ENCODE measurements around the gene CLCN7.

Gene CLCN7

GRCh38 chr16:1398826-1399581 is 75.8 kb downstream of the CLCN7 start:
- no peak overlapping the region for H3K27ac ChIP-seq
- no peak for TF ChIP-seq ZFX (IDR thresholded peaks at IDR 0.05; ENCODE audit: borderline replicate concordance)
- no peak for TF ChIP-seq CTCF (IDR thresholded peaks at IDR 0.05)

DNA sequence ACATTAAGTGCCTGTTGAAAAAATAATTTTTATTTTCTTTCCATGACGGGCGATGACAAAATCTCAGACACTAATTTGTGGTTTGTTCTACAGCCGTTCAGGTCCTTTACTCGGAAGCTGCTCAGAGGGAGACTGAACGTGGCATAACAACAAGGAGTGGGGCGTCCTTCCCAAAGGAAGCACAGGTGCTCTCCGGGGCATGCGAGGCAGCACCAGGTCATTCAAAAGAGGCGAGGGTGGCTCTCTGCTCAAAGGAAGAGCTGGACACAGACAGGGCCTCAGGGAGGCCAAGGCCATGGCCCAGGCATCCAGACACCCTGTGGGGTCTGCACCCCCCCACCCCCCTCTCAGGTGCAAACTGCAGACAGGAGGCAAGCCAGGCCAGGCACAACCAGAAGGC is 76.5 kb downstream of the CLCN7 start:
- TF ChIP-seq ZFX (IDR thresholded peaks at IDR 0.05; ENCODE audit: borderline replicate concordance) (no peak), CTCF (IDR thresholded peaks at IDR 0.05) (no peak)

DNA sequence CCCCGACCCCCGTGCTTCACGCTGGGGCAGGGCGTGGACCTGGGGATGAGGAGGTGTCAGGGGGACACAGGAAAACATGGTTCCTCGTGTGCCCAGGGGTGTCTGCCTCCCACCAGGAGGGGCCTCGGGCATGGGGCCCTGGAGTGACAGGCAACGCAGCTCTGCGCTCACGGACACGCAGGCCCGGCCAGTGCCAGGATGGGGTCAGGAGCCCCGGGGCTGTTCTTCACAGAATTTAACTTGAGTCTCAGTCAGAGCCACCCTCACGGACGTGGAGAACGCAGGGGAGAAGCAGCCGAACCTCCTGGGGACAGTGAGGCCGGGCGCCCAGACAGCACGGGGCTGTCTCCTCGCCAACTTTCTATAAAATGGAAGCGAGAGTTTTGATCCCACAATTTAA is 77.0 kb downstream of the CLCN7 start:
- TF ChIP-seq CTCF (IDR thresholded peaks at IDR 0.05) (no peak), ZFX (IDR thresholded peaks at IDR 0.05; ENCODE audit: borderline replicate concordance) (no peak)

More for the DNA sequence above, 76.5 kb downstream of the CLCN7 start:
- H3K27ac ChIP-seq, result no peak overlapping the region

DNA sequence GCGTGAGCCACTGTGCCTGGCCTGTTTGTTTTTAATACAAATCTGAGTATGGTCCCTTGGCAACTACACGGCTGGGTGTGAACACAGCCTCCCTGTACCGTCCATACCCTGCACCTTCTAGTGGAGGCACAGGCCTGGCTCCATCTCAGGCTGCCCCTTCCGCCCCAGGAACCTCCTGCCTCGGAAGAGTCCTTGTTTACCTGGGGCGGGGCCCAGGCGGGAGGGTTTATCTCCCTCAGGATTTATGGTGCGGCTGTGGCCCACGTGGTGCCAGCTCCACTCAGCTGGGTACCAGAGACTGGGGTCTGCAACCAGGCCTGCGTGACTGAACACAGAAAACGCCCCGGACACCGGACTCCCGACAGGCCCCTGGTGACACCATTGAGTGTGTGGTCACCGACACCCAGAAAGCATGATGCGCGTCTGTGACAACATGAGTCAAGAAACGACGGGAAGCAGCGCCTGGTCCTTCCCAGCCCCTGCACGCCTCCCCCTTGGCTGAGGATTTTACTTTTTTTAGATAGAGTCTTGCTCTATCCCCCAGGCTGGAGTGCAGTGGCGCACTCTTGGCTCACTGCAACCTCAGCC is 79.3 kb downstream of the CLCN7 start:
- TF ChIP-seq ZFX (IDR thresholded peaks at IDR 0.05; ENCODE audit: borderline replicate concordance) (no peak), CTCF (IDR thresholded peaks at IDR 0.05) (no peak)
- H3K27ac ChIP-seq, result no peak overlapping the region

More for the DNA sequence above, 77.0 kb downstream of the CLCN7 start:
- no peak overlapping the region for H3K27ac ChIP-seq
